ENCODE results near the gene OSBP2.
"Not testable (repeated sequence)": the region's sequence is repeated elsewhere in the genome, so short reads cannot be mapped to it uniquely, and the experiment has no call there.

OSBP2 gene

DNA sequence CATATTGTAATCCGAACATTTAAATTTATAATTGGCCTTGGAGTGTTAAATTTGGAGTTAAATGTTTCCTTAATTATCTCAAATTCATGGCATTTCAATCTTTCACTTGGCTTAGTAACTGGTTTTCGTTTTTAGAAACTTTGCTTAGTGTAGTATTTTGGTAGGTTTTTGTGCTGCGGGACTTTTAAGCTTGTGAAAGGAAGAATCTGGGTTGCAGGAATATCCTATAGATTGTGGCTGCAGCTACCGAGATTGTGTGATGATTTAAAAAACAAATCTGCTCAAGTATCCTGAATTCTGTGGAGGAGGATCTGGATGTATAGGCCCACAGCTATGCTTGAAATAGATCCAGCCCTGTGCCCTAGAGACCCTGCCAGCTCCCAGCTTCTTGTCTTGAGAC, 27.1 kb downstream of the OSBP2 start:
- TF ChIP-seq, protein P1, sequence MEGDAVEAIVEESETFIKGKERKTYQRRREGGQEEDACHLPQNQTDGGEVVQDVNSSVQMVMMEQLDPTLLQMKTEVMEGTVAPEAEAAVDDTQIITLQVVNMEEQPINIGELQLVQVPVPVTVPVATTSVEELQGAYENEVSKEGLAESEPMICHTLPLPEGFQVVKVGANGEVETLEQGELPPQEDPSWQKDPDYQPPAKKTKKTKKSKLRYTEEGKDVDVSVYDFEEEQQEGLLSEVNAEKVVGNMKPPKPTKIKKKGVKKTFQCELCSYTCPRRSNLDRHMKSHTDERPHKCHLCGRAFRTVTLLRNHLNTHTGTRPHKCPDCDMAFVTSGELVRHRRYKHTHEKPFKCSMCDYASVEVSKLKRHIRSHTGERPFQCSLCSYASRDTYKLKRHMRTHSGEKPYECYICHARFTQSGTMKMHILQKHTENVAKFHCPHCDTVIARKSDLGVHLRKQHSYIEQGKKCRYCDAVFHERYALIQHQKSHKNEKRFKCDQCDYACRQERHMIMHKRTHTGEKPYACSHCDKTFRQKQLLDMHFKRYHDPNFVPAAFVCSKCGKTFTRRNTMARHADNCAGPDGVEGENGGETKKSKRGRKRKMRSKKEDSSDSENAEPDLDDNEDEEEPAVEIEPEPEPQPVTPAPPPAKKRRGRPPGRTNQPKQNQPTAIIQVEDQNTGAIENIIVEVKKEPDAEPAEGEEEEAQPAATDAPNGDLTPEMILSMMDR (IDR thresholded peaks at IDR 0.05; ENCODE audit: low read depth, low read length), result no peak
- in situ Hi-C loops (cut with HindIII; ENCODE audit: low sequenced_read_pairs), result no loop called here
- no peak for DNase-seq (ENCODE audit: low read depth, low spot score)
- no peak overlapping the region for H3K4me3 ChIP-seq (ENCODE audit: low read depth, low read length)

DNA sequence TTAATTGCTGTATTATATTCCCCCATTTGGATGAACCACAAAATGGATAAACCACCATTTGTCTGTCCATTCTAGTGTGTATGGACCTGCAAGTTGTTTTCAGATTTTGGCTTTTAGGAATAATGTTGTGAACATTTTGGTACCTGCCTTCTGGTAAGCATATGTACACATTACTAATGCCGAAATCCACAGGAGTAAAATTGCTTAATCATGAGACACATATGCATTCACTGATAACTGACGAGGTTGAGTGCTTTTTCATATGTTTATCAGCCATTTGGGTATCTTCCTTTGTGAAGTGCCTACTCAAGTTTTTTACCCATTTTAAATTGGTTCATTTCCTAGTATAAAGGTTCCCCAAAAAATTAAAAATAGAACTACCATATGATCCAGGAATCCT, 34.2 kb downstream of the OSBP2 start:
- in situ Hi-C loops (cut with HindIII; ENCODE audit: low sequenced_read_pairs), result no loop called here
- DNase-seq (ENCODE audit: low read depth, low spot score), result no peak
- TF ChIP-seq, protein P1 (IDR thresholded peaks at IDR 0.05; ENCODE audit: low read depth, low read length), result no peak
- H3K4me3 ChIP-seq (ENCODE audit: low read depth, low read length), result no peak overlapping the region

DNA sequence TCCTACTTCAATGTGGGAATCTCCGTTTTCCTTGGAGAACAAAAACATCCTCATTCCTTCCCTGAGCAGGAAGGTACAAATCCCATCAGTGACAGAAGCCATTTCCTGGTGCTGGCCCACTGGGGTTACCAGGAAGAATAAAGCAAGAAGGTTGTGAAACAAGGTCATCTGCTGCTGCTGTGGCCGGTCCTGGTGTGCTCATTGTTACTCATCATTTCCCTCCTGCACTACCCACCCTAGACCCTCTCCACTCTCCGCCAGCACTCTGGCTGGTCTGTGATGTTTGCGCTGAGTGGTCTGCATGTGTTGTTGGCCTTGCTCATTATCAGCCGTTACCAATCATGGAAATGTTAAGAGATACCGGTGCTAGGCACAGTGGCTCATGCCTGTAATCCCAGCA, 37.0 kb downstream of the OSBP2 start:
- no peak overlapping the region for H3K4me3 ChIP-seq (ENCODE audit: low read depth, low read length)
- DNase-seq (ENCODE audit: low read depth, low spot score), result no peak
- in situ Hi-C loops (cut with HindIII; ENCODE audit: low sequenced_read_pairs), result no loop called here
- TF ChIP-seq, protein P1 (IDR thresholded peaks at IDR 0.05; ENCODE audit: low read depth, low read length), result no peak

DNA sequence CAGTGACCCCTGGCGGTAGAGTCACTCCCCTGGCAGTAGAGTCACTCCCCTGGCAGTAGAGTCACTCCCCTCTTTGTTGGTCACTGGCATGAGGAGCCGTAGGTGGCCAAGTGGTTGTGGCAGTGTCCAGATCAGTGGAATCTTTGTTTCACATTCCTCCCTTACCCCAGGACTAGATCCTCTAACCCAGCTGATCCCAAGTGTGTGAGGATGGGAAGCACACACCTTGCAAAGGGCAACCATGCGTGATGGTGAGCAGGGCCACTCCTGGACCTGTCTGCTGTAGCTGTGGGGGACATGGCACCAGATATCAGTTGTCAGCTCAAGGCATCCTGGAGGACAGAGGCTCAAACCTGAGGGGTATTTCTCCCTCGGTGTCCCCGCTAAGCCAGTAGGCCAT, 37.8 kb downstream of the OSBP2 start:
- in situ Hi-C loops (cut with HindIII; ENCODE audit: low sequenced_read_pairs), result no loop called here
- no peak for DNase-seq (ENCODE audit: low read depth, low spot score)
- TF ChIP-seq, protein P1 (IDR thresholded peaks at IDR 0.05; ENCODE audit: low read depth, low read length), result no peak
- no peak overlapping the region for H3K4me3 ChIP-seq (ENCODE audit: low read depth, low read length)

DNA sequence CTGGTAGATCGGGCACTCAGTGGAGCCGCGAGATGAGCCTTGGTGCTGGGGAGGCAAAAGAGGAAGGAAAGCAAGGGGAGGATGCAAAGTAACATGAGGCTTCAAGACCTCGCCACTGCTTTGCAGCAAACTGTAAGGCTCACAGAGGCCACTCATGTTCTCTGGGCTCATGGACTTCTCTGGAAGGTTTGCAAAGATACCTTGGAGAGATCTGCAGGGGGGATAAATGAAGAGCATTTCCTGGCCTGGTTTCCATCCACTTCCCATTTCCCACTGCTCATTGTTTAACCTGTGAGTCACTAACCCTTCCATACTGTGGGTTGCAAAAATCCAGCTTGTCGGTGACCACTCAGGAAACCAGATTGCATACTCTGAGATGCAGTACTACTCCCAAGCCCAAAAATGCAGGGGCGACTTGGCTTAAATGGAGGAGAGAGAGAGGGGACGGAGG, 38.5 kb downstream of the OSBP2 start:
- TF ChIP-seq, protein P1 (IDR thresholded peaks at IDR 0.05; ENCODE audit: low read depth, low read length), result no peak
- no peak overlapping the region for H3K4me3 ChIP-seq (ENCODE audit: low read depth, low read length)
- peak; percentile 79 for DNase-seq (ENCODE audit: low read depth, low spot score)
- in situ Hi-C loops (cut with HindIII; ENCODE audit: low sequenced_read_pairs), result no loop called here

DNA sequence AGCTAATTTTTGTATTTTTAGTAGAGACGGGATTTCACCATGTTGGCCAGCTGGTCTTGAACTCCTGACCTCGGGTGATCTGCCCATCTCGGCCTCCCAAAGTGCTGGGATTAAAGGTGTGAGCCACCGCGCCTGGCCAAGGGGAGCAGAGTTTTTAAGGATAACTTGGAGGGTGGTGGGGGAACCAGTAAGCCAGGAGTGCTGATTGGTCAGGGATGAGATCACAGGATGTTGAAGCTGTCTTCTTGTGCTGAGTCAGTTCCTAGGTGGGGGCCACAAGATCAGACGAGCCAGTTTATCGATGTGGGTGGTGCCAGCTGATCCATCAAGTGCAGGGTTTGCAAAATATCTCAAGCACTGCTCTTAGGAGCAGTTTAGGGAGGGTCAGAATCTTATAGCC, 45.3 kb downstream of the OSBP2 start:
- in situ Hi-C loops (cut with HindIII; ENCODE audit: low sequenced_read_pairs); DNase-seq (ENCODE audit: low read depth, low spot score); H3K4me3 ChIP-seq (ENCODE audit: low read depth, low read length): not testable (repeated sequence)

DNA sequence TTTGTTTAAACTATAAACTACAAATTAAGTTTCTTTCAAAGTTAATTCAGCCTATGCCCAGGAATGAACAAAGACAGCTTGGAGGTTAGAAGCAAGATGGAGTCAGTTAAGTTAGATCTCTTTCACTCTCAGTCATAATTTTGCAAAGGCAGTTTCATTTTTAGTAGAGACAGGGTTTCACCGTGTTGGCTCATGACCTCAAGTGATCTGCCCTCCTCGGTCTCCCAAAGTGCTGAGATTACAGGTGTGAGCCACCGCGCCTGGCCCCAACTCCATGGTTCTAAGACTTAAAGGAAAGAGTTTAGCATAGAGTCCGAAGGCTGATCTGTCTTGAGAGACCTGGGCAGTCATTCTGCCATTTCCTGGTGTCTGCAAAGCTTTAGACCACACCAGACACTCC, 45.8 kb downstream of the OSBP2 start:
- in situ Hi-C loops (cut with HindIII; ENCODE audit: low sequenced_read_pairs); H3K4me3 ChIP-seq (ENCODE audit: low read depth, low read length); DNase-seq (ENCODE audit: low read depth, low spot score): not testable (repeated sequence)
